Immature natural killer cell (primary cell): ENCODE results near the gene C12orf75. TPM values are rescaled to one million over a fixed set of nuclear protein-coding genes. Genes with fewer than 3 reads are reported as not detected.
A peak's percentile ranks its signal among the peaks of the same experiment; 100 is the strongest.
"Not testable (repeated sequence)": the region's sequence is repeated elsewhere in the genome, so short reads cannot be mapped to it uniquely, and the experiment has no call there.

Experiments
- DNase-seq, 3 donors: peaks; one replicate each; pipeline ENCODE4 v3.0.0; 2022; ENCODE audit warnings: mixed read lengths in 1 of 3
- H3K27ac Mint-ChIP-seq, 6 donors: one replicate each; pipeline ENCODE4 v1.8.0; 2020; ENCODE audit warnings: mixed read lengths in 6 of 6, mild to moderate bottlenecking in 5 of 6, inconsistent platforms in 4 of 6, moderate library complexity in 3 of 6
- H3K27me3 Mint-ChIP-seq, 3 donors: one replicate each; pipeline ENCODE4 v1.8.0; 2020 to 2021; ENCODE audit warnings: low read depth in 3 of 3, mild to moderate bottlenecking in 3 of 3, mixed read lengths in 3 of 3, moderate library complexity in 3 of 3, inconsistent platforms in 1 of 3
- H3K36me3 Mint-ChIP-seq, 3 donors: one replicate each; pipeline ENCODE4 v1.8.0; 2020; ENCODE audit warnings: mixed read lengths in 3 of 3, inconsistent platforms in 2 of 3, mild to moderate bottlenecking in 2 of 3
- H3K4me1 Mint-ChIP-seq, 2 donors: one replicate each; pipeline ENCODE4 v1.8.0; 2020; ENCODE audit warnings: inconsistent platforms in 2 of 2, mild to moderate bottlenecking in 2 of 2, mixed read lengths in 2 of 2, moderate library complexity in 1 of 2
- H3K4me3 Mint-ChIP-seq, 5 donors: one replicate each; pipeline ENCODE4 v1.8.0; 2020; ENCODE audit warnings: mild to moderate bottlenecking in 5 of 5, mixed read lengths in 5 of 5, inconsistent platforms in 3 of 5, moderate library complexity in 3 of 5
- H3K9me3 Mint-ChIP-seq, 6 donors: one replicate each; pipeline ENCODE4 v1.8.0; 2020; ENCODE audit warnings: mild to moderate bottlenecking in 6 of 6, mixed read lengths in 6 of 6, inconsistent platforms in 4 of 6, moderate library complexity in 3 of 6
- polyA plus RNA-seq, 3 donors: library from polyadenylated mRNA; unstranded; fragments of 300-500 nt; fragmentation: Illumina TruSeq; gene quantifications; one replicate each; pipeline ENCODE4 v1.2.3, GENCODE V29; 2021

Gene C12orf75
- polyA plus RNA-seq, 3 donors from 2014 or later, result 256 to 395 (median 277) TPM

DNA sequence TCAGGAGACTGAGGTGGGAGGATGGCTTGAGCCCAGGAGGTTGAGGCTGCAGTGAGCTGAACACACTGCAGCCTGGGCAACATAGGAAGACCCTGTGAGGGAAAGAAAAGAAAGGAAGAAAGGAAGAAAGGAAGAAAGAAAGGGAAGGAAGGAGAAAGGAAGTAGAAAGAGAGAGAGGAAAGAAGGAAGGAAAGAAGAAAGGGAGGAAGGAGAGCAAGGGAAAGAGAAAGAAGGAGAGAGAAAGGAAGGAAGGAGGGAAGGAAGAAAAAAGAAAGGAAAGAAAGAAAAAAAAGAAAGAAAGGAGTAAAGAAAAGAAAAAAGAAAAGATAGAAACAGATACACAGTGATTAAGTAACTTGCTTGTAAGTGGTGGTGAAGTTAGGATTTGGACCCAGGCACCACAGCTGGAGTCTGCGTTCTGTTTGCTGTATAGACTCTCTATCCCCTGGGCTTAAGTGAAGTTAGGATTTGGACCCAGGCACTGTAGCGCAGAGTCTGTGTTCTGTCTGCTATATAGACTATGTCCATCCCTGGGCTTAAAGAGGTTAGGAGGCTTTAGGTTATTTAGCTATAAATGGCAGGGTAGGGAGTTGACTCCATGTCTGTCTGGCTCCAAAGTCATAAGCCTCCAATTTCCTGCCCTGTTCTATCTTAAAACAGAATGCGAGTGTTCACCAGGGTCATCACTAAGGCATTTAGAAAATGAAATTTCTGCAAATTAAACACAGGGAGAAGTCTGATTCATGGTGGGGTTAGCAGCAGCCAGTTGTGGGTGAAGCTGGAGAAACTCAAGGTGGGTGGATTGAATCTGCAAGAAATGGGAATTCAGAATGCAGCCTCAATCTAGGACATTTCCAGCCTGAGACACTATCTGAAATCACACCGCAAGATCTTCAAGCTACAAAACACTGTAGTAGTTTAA, 13.3 kb upstream of the C12orf75 start:
- no peak for DNase-seq
- H3K4me1 Mint-ChIP-seq, result peaks cover 0 to 19% of the 10 kb centered on the region in 2 donors
- peak overlapping the region in 1 of 6 donors; percentile 38 for H3K27ac Mint-ChIP-seq
- H3K9me3 Mint-ChIP-seq, result peaks cover 0 to 20% (median 10%) of the 10 kb centered on the region in 6 donors
- H3K36me3 Mint-ChIP-seq, result peaks cover 0 to 21% (median 4%) of the 10 kb centered on the region in 3 donors
- no peak overlapping the region for H3K4me3 Mint-ChIP-seq
- H3K27me3 Mint-ChIP-seq, result peaks cover 2 to 3% (median 2%) of the 10 kb centered on the region in 3 donors

DNA sequence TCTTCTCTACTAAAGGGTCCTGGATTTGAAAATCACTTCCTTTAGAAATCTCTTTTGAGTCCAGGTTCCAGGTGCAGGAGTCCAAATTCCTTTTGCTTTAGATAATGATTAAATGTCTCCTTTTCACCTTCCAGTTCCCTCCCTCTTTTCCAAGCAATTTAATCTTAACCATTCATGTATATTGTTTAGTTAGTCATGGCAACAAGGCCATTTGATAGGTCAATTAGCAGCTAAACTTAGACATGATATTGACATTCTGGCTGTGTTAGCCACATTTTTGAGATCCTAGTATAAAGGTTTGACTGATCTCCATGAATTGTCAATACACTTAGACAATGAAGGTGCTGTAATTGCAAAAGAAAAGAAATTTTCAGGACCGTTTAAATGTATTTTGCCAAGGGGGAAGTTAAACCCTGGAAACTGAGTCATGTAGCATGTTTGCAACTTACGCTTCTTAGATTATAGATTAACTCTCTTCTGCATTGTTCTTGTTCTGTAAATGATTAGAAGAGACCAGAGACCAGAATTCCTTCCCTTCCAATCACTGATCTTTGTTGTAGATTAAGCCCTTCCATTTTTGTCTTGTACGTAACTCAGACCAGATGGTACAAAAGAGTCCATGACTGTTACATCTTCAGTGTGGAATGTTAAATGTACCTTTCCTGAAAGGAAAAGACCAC, 12.4 kb upstream of the C12orf75 start:
- H3K27me3 Mint-ChIP-seq, result peaks cover 2 to 3% (median 2%) of the 10 kb centered on the region in 3 donors
- DNase-seq, result no peak
- no peak overlapping the region for H3K27ac Mint-ChIP-seq
- H3K4me1 Mint-ChIP-seq, result peaks cover 6 to 28% of the 10 kb centered on the region in 2 donors
- H3K9me3 Mint-ChIP-seq, result peaks cover 0 to 18% (median 10%) of the 10 kb centered on the region in 6 donors
- peaks cover 0 to 16% (median 4%) of the 10 kb centered on the region in 3 donors for H3K36me3 Mint-ChIP-seq
- H3K4me3 Mint-ChIP-seq, result no peak overlapping the region

DNA sequence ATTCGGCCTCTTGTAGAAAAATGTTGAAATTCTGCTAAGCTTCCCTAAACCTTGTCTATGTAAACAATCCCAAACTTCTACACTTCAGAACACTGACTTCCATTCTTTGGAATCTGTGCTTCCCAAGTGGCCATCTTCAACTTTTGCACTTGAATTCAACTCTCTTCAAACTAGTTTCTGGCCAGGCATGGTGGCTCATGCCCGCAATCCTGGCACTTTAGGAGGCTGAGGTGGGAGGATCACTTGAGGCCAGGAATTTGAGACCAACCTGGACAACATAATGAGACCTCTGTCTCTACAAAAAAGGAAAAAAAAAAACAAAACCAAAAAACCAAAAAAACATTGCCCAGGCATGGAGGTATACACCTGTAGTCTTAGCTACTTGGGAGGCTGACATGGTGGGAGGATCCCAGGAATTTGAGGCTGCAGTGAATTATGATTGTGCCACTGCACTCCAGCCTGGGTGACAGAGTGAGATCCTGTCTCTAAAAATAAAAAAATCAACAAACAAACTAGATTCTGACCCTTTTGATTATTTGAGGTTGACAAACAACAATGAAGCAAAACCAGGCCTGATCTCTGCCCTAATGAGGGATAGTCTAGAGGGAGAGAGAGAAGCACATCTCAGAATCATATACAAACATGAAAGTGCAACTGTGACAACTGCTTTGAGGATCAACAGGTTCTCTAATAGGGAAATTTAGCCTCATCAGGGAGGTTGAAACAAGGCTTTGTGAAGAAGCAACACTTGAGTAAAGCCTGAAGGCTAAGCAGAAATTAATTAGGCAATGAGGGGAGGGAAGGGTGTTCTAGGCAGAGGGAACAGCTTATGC, 11.6 kb upstream of the C12orf75 start:
- H3K27ac Mint-ChIP-seq, result peak overlapping the region in 3 of 6 donors; percentile 1 to 71 (median 3)
- H3K9me3 Mint-ChIP-seq, result peaks cover 0 to 10% (median 5%) of the 10 kb centered on the region in 6 donors
- H3K4me3 Mint-ChIP-seq, result no peak overlapping the region
- DNase-seq, result no peak
- H3K27me3 Mint-ChIP-seq, result peaks cover 2 to 3% (median 2%) of the 10 kb centered on the region in 3 donors
- peaks cover 0 to 10% (median 4%) of the 10 kb centered on the region in 3 donors for H3K36me3 Mint-ChIP-seq
- H3K4me1 Mint-ChIP-seq, result peaks cover 13 to 36% of the 10 kb centered on the region in 2 donors

DNA sequence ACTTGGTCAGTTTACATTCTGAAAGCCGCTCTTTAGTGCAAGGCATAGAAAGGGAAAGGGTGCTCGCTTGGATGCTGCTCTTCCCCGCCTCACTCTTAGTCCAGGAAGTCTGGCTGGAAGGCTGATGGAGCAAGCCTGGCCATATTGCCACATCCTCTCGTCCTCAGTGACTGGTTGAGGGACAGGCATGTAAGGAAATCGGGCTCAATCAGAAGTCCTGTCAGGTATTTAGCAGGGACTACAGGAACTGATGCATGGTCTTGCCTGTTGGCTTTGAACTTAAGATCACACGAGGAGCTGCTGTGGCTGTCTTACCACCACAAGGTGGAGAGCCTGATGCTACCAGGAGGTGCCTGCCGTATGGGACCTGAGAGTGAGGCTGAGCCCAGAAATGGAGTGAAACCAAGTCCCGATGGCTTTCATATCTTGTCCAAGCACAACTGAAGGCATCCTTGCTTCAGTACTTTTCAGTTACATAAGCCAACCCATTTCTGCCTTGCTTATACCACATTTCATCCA, 10.7 kb upstream of the C12orf75 start:
- DNase-seq, result no peak
- Mint-ChIP-seq H3K9me3 (peaks cover 0 to under 1% (median 0%) of the 10 kb centered on the region in 6 donors), H3K27ac (no peak overlapping the region), H3K27me3 (peaks cover 2 to 3% (median 2%) of the 10 kb centered on the region in 3 donors), H3K36me3 (peaks cover 0 to 4% (median 0%) of the 10 kb centered on the region in 3 donors), H3K4me1 (peaks cover 18 to 45% of the 10 kb centered on the region in 2 donors), H3K4me3 (no peak overlapping the region)

DNA sequence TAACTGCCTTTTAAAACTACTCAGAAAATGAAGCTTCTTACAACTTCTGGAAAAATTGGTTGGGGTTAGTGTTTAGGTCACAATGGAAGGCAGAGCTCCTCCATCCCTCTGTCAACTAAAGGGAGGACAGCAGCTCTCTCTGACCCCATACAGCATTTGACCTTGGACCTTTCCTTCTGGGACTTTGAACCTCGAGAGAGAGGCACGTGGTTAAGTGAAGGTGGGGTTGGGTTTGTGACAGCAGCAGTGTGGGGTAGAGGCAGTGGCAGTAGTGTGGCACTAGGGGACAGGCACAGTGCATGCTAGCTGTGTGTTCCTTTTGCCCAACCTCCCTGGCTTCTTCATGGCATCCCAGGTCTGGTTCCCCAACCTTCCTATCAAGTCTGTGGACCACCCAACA, 9.4 kb upstream of the C12orf75 start:
- Mint-ChIP-seq H3K27me3 (peaks cover 2 to 3% (median 2%) of the 10 kb centered on the region in 3 donors), H3K27ac (no peak overlapping the region), H3K36me3 (peaks cover 0 to 3% (median 0%) of the 10 kb centered on the region in 3 donors), H3K9me3 (no peaks in the 10 kb centered on the region), H3K4me1 (peaks cover 31 to 58% of the 10 kb centered on the region in 2 donors), H3K4me3 (no peak overlapping the region)
- DNase-seq, result no peak

DNA sequence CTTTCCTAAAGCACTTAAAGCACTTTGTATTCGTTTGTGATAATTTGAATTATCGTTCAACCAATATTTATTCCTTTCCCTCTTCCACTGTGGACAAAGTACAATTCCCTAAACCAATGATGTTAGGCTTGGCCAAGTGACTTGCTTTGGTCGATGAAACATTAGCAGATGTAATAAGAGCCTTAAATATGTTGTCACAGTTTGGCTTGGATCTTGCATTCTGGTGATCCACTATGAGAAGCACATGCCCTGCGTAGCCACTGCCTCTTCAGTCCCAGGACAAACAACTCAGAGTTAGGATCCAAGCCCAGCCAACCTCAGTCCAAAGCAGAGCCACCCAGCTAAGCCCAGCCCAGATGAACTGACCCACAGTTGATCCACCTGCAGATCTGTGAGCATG, 8.4 kb upstream of the C12orf75 start:
- no peak overlapping the region for H3K4me3 Mint-ChIP-seq
- peak overlapping the region in 1 of 6 donors; percentile 19 for H3K27ac Mint-ChIP-seq
- H3K4me1 Mint-ChIP-seq, result peaks cover 40 to 68% of the 10 kb centered on the region in 2 donors
- no peak for DNase-seq
- no peaks in the 10 kb centered on the region for H3K9me3 Mint-ChIP-seq
- H3K27me3 Mint-ChIP-seq, result peaks cover 0 to 3% (median 2%) of the 10 kb centered on the region in 3 donors
- H3K36me3 Mint-ChIP-seq, result no peaks in the 10 kb centered on the region

DNA sequence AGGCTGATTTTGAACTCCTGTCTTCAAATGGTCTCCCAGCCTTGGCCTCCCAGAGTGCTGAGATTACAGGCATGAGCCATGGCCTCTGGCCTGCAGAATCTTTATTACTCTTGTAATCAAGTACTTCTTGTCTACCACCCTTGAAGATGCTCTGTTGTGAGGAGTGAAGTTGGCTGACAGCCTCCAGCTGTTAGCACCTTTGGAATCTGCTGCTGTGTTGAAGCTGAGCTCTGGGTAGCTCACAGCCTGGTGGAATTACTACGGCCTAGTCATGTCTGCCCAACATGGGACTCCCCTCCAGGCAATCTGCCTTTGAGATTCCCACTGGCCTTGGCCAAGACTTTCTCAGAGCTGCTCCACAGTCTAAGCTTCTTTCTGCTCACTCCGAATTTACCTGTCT, 5.8 kb upstream of the C12orf75 start:
- no peaks in the 10 kb centered on the region for H3K9me3 Mint-ChIP-seq
- H3K4me1 Mint-ChIP-seq, result peaks cover 67 to 89% of the 10 kb centered on the region in 2 donors
- H3K27me3 Mint-ChIP-seq, result no peaks in the 10 kb centered on the region
- H3K4me3 Mint-ChIP-seq, result no peak overlapping the region
- H3K36me3 Mint-ChIP-seq, result no peaks in the 10 kb centered on the region
- DNase-seq, result no peak
- peak overlapping the region in 5 of 6 donors; percentile 17 to 72 (median 63) for H3K27ac Mint-ChIP-seq

DNA sequence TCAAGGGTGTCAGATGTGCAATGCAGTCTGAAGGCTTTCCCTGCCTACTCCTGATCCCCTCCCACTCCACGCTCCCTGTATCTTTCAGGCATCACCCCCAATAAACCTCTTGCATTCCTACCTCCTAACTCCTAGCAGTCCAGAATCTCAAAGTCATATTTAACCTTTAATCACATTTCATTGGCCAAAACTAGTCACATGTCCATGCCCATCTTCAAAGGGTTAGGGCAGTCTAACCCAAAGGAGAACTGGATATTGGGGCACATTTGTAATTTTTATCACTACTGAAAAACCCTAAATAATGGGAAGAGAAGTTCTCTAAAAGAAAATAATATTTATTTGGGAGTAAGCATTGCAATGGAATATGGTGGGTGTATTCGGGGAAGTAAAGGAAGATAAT, 5.4 kb upstream of the C12orf75 start:
- H3K36me3 Mint-ChIP-seq, result no peaks in the 10 kb centered on the region
- peaks cover 71 to 93% of the 10 kb centered on the region in 2 donors for H3K4me1 Mint-ChIP-seq
- peaks cover 0 to 3% (median 2%) of the 10 kb centered on the region in 3 donors for H3K27me3 Mint-ChIP-seq
- H3K27ac Mint-ChIP-seq, result peak overlapping the region; percentile 0 to 72 (median 40)
- no peaks in the 10 kb centered on the region for H3K9me3 Mint-ChIP-seq
- peak overlapping the region in 1 of 5 donors; percentile 26 for H3K4me3 Mint-ChIP-seq
- no peak for DNase-seq

DNA sequence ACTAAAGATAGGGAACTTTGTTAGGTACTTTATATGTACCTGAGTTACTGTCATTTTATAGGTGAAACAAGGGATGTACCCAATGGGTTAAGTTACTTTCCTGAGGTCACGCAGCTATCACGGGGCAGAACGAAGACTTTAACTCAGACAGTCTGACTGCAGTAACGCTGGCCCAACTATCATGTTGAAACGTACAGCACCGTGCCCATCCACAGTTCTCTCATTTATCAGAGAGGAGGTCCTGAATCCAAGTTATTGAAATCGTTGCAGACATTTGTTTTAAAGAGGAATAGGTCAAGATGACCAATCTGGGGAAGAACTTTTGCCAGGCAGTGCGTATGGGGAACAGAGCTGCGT, 587 bp upstream of the C12orf75 start:
- H3K4me1 Mint-ChIP-seq, result peaks cover 89 to 91% of the 10 kb centered on the region in 2 donors
- no peaks in the 10 kb centered on the region for H3K36me3 Mint-ChIP-seq
- no peak for DNase-seq
- H3K27me3 Mint-ChIP-seq, result peaks cover 3 to 11% (median 10%) of the 10 kb centered on the region in 3 donors
- no peaks in the 10 kb centered on the region for H3K9me3 Mint-ChIP-seq
- H3K4me3 Mint-ChIP-seq, result peak overlapping the region; percentile 81 to 96 (median 87)
- H3K27ac Mint-ChIP-seq, result peak overlapping the region; percentile 89 to 97 (median 94)

DNA sequence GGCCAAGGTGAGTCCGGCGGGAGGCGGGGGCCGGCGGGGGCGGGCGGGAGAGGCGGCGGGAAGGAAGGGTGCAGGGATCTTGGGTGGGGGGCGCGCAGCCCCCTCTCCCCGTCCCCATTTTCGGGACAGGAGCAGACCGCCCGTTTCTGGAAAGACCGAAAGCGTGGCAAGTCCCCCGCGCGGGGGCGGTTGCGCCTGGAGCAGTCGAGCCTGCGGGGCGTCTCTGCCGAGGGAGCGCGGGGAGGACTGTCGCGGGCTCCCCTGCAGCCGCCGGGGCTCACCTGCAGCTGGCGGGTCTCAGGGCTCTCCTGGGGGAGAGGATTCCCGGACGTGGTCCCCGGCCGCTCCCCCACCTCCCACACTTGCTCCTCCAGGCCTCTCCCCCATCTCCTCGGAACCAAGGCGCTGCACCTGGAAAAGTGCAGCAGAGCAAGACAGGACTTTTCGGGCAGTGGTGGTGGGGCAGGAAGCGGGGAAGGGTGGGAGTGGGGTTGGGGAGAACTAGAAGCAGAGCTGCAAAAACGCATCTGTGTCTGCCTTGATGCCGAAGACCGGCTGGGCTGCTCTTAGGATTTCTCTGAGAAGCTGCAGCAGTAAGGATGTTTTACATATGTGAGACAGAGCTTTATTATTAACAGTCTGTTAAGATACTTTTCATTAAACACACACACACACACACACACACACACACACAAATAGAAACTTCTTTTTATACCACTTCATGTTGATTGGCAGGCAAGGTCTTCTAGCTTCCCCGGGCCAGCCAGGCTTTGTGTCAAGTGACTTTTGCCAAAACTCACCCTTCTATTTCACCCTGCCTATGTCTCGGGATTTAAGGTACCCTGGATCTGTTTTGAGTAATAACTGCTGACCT, 677 bp downstream of the C12orf75 start:
- H3K4me3 Mint-ChIP-seq, result peak overlapping the region; percentile 90 to 95 (median 91)
- peak overlapping the region; percentile 83 to 97 (median 92) for H3K27ac Mint-ChIP-seq
- no peaks in the 10 kb centered on the region for H3K9me3 Mint-ChIP-seq
- H3K27me3 Mint-ChIP-seq, result peaks cover 3 to 11% (median 10%) of the 10 kb centered on the region in 3 donors
- no peaks in the 10 kb centered on the region for H3K36me3 Mint-ChIP-seq
- peak in 1 of 3 donors; percentile 37 for DNase-seq
- H3K4me1 Mint-ChIP-seq, result peaks cover 90 to 91% of the 10 kb centered on the region in 2 donors

DNA sequence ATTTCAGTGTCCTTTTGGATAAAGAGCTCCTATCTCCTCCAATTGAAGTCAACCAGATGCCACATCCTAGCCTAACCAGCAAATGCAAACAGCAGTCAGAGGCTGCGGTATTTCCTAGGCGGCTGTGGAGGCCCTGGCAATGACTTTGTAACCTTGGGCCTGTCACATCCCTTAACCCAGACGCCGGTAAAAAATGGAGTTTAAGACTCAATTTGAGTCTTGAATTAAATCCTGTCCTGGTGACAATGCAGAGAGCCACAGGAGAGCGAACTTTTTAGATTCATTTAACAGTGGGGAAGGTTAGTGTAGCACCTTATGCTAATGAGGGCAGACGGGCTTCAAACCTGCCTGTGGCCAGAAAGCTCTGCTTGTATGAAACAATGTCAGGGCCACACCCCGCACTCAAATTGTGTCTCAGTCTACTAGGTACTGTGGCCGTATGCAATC, 1.3 kb downstream of the C12orf75 start:
- peaks cover 3 to 11% (median 10%) of the 10 kb centered on the region in 3 donors for H3K27me3 Mint-ChIP-seq
- H3K36me3 Mint-ChIP-seq, result peaks cover 0 to 4% (median 0%) of the 10 kb centered on the region in 3 donors
- peak overlapping the region; percentile 83 to 97 (median 92) for H3K27ac Mint-ChIP-seq
- DNase-seq, result peak; percentile 44 to 45 (median 44)
- peaks cover 90 to 91% of the 10 kb centered on the region in 2 donors for H3K4me1 Mint-ChIP-seq
- no peaks in the 10 kb centered on the region for H3K9me3 Mint-ChIP-seq
- peak overlapping the region; percentile 90 to 95 (median 91) for H3K4me3 Mint-ChIP-seq

DNA sequence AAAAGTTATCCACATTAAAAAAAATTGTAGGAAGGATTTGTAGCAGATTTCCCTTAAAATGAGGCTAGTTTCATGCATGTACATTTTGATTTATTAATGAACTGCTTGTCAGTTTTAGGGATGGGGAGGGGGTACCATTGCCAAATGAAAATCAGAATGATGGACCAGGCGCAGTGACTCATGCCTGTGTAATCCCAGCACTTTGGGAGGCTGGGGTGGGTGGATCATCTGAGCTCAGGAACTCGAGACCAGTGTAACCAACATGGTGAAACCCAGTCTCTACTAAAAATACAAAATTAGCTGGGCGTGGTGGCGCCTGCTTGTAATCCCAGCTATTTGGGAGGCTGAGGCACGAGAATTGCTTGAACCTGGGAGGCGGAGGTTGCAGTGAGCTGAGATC, 1.8 kb downstream of the C12orf75 start:
- peaks cover 3 to 11% (median 10%) of the 10 kb centered on the region in 3 donors for H3K27me3 Mint-ChIP-seq
- DNase-seq, H3K36me3 Mint-ChIP-seq, H3K9me3 Mint-ChIP-seq: not testable (repeated sequence)
- H3K27ac Mint-ChIP-seq, result peak overlapping the region; percentile 83 to 97 (median 92)
- H3K4me3 Mint-ChIP-seq, result peak overlapping the region; percentile 90 to 95 (median 91)
- peaks cover 90 to 91% of the 10 kb centered on the region in 2 donors for H3K4me1 Mint-ChIP-seq
